Renal pelvis (tissue), 12 donors: ENCODE results near the gene POLE2. TPM values are rescaled to one million over a fixed set of nuclear protein-coding genes. Genes with fewer than 3 reads are reported as not detected.
"Not testable (repeated sequence)": the region's sequence is repeated elsewhere in the genome, so short reads cannot be mapped to it uniquely, and the experiment has no call there.

Experiments
- DNase-seq: peaks from one replicate; pipeline ENCODE4 v3.0.0-alpha.2; 2013
- long read RNA-seq, 16 experiments: transcript quantifications; one replicate each; lab custom pipeline, GENCODE V29; 2026
- polyA plus RNA-seq, 3 donors: library from polyadenylated mRNA; unstranded; fragments of 120-200 nt; gene quantifications; one replicate each; pipeline ENCODE4 v1.2.1, GENCODE V29; 2013; ENCODE audit not compliant: insufficient read length in 3 of 3

Gene POLE2, protein sequence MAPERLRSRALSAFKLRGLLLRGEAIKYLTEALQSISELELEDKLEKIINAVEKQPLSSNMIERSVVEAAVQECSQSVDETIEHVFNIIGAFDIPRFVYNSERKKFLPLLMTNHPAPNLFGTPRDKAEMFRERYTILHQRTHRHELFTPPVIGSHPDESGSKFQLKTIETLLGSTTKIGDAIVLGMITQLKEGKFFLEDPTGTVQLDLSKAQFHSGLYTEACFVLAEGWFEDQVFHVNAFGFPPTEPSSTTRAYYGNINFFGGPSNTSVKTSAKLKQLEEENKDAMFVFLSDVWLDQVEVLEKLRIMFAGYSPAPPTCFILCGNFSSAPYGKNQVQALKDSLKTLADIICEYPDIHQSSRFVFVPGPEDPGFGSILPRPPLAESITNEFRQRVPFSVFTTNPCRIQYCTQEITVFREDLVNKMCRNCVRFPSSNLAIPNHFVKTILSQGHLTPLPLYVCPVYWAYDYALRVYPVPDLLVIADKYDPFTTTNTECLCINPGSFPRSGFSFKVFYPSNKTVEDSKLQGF
- polyA plus RNA-seq: 10 to 100 TPM; 12.9 to 23.7 (median 23.4) TPM
- long read RNA-seq, donor 1, partial matches to known transcripts: 0 of 2 reads
- long read RNA-seq, donor 1, other reads (novel, unspliced or antisense): 0 of 2 reads
- long read RNA-seq, donor 2, partial matches to known transcripts: 0 of 4 reads
- long read RNA-seq, donor 2, other reads (novel, unspliced or antisense): 0 of 4 reads
- long read RNA-seq, donor 3: 0 reads
- long read RNA-seq, donor 4, partial matches to known transcripts: 0 of 2 reads
- long read RNA-seq, donor 4, other reads (novel, unspliced or antisense): 0 of 2 reads
- long read RNA-seq, donor 5: 0 reads
- long read RNA-seq, donor 6, partial matches to known transcripts: 0 of 1 reads
- long read RNA-seq, donor 6, other reads (novel, unspliced or antisense): 0 of 1 reads
- long read RNA-seq, donor 7, partial matches to known transcripts: 0 of 3 reads
- long read RNA-seq, donor 7, other reads (novel, unspliced or antisense): 0 of 3 reads
- long read RNA-seq, donor 8, partial matches to known transcripts: 0 of 1 reads
- long read RNA-seq, donor 8, other reads (novel, unspliced or antisense): 0 of 1 reads
- long read RNA-seq, donor 9, partial matches to known transcripts: 0 of 1 reads
- long read RNA-seq, donor 9, other reads (novel, unspliced or antisense): 0 of 1 reads
- long read RNA-seq, donor 10: 0 reads
- long read RNA-seq, donor 11: 0 reads
- long read RNA-seq, donor 12, partial matches to known transcripts: 0 of 1 reads
- long read RNA-seq, donor 12, other reads (novel, unspliced or antisense): 0 of 1 reads
- long read RNA-seq, donor 13: 0 reads
- long read RNA-seq, donor 14: 0 reads
- long read RNA-seq, donor 15: 0 reads
- long read RNA-seq, donor 16, partial matches to known transcripts: 98 of 189 reads
- long read RNA-seq, donor 16, other reads (novel, unspliced or antisense): 89 of 189 reads

DNA sequence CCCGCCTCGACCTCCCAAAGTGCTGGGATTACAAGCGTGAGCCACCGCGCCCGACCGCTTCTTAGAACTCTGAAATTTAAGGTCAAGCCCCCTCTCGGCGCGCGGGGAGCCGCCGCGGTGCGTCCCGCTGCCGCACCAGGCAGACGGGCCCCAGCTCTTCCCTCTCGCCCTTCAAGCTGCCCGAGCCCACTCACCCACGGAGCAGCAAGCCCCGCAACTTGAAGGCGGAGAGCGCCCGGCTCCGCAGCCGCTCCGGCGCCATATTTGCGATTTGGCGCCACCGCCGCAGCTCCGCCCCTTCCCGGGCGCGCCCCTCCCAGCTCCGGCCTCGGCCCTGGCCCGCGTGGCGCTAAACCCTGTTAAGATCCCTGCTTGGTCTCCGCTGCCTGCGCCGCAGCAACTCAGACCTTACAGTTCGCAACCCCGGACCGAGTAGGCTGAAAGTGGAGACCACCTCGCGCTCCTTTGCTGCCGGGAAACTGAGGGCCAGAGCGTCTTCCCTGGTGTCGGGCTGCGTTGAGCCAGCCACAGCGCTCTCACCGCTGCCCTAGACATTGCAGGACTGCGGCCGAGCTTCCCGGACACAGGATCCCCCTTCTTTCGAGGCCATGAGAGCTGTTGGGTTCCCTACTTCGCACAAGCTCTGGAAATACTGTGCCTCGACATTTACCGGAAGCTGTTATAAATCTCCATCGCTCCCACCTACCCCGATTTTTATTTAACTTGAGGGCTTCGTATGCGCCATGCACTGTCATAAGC lies at the start of gene POLE2:
Gene POLE2 (minus strand): TSS at position 273 of the 759 bp plus-strand sequence. CDS start 11 bp downstream, at position 262.
- DNase-seq: peak; percentile 79

DNA sequence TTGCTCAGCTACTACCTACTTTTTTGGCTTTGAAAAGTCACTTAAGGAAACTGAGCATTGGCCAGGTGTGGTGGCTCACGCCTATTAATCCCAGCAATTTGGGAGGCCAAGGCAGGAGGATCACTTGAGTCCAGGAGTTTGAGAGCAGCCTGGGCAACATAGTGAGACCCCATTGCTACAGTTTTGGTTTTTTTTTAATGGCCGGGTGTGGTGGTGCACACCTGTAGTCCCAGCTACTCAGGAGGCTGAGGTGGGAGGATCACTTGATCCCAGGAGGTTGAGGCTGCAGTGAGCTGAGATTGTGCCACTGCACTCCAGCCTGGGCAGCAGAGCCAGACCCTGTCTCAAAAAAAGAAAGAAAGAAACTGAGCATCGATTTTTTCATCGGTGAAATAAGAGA lies 47.7 kb upstream of the POLE2 start:
- not testable (repeated sequence) for DNase-seq

DNA sequence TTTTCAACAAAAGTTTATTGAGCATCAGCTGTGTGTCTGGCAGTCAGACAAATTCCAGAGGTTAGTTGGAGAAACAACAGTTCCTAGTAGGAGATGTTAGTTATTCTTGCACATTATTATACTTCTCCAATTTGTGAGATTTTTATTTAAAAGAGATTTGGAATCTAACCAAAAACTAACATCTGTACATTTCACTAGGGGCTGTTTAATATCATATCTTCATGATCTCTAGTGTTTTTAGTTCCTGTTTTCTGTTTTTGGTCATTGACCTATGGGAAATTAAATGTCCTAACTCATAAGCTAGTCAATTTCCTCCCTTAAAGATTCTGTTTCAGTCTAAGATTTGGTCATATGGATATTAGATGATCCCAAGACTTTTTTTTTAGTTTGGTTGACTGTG lies 45.8 kb upstream of the POLE2 start:
- no peak for DNase-seq

DNA sequence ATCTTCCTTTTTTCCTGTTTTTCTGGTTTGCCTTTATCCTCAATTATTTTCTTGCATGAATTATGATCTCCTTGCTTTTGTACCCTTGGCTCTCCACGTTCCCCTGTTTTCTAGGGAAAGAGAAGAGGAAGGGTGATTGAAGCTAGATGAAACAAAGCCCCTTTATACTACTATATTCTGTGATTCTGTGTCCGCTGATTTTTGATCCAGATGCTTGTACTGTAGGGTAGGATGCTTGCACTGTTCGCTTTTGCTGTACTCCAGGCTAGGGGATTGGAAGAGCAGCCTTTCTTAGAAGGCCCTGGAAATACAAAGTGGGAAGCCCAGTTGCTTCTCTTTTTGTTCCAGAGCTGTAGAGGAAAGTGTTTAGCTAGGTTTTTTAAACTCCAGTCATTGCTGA lies 44.9 kb upstream of the POLE2 start:
- DNase-seq: no peak

DNA sequence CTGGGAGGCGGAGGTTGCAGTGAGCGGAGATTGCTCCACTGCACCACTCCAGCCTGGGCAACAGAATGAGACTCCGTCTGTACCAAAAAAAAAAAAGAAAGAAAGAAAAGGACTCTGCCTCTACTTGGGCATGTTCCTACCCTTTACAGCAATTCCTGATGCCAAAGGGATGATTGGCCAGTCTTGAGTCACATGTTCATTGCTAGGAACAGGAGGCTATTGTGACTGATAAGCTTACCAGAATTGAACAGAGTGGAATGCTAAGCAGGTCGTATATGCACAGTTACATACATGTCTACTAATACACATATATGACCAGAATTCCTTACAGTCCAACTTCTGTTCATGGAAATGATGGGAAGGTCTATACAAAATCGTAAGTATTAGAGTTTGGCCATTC lies 39.2 kb upstream of the POLE2 start:
- no peak for DNase-seq

DNA sequence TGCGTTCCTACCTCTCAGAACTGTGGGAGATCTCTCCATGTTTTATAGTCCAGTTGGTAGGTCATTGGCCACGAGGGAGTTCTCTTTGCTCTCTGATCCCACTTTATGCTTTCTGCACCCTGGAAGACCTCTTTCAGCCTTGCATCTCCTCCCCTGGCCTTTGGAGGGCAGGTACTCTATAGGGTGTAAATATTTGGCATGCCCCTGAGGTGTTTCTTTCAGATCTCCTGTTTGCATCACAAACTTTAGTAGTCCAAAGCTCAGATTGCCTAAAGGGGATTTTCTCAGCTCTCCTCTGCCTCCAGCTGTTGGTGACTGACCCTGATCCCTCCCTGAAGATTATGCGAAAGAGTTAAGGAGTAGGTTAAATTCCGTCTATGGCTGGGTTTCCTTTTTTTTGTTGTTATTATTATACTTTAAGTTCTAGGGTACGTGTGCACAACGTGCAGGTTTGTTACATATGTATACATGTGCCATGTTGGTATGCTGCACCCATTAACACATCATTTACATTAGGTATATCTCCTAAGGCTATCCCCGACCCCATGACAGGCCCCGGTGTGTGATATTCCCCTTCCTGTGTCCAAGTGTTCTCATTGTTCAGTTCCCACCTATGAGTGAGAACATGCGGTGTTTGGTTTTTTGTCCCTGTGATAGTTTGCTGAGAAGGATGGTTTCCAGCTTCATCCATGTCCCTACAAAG lies 33.9 kb upstream of the POLE2 start:
- not testable (repeated sequence) for DNase-seq

DNA sequence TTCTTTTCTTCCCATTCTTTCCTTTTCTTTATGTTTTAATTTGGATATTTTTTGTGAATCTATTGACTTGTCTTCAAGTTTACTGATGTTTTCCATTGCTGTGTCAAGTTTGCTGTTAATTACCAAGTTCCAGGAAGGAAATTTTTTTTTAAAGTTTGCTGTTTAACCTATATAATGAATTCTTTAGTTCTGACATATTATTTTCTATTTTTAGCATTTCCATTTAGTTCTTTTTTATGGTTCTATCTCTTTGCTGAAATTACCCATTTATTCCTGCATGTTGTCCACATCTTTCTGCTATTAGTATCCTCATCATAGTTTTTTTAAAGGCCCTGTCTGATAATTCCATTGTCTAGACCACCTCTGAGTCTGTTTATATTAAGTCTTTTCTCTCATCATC lies 32.7 kb upstream of the POLE2 start:
- DNase-seq: no peak

DNA sequence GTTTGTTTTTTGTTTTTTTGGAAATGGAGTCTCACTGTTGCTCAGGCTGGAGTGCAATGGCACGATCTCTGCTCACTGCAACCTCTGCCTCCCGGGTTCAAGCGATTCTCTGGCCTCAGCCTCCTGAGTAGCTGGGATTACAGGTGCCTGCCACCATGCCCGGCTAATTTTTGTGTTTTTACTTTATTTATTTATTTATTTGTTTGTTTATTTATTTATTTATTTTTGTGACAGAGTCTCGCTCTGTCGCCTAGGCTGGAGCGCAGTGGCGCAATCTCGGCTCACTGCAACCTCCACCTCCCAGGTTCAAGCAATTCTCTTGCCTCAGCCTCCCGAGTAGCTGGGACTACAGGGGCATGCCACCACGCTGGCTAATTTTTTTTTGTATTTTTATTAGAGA lies 23.0 kb upstream of the POLE2 start:
- not testable (repeated sequence) for DNase-seq

DNA sequence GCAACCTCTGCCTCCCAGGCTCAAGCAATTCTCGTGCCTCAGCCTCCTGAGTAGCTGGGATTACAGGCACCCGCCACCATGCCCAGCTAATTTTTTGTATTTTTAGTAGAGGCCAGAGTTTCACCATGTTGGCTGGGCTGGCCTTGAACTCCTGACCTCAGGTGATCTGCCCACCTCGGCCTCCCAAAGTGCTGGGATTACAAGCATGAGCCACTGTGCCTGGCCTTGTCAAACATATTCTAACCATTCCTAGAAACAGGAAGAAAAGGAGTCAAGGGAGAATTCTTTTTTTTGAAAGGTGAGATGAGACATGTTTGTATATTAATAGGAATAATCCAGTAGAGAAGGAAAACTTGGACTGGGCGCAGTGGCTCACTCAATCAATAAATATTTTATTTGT lies 16.5 kb upstream of the POLE2 start:
- DNase-seq: not testable (repeated sequence)

DNA sequence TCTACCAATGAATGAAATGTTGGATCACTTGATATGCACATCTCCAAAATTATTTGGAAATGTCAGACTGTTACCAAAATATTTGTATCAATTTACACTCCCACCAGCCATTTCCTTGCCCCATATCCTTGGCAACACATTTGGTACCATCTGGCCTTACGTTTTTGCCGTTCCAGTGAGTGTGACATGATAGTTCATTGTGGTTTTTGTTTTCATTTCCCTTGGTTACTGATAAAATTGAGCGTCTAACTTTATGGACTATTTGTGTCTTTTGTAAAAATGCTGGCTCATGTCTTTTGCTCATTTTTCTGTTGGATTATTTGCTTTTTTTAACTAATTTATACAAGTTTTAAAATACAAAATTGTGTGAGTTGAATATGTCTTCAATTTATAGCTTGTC lies 16.0 kb upstream of the POLE2 start:
- no peak for DNase-seq

DNA sequence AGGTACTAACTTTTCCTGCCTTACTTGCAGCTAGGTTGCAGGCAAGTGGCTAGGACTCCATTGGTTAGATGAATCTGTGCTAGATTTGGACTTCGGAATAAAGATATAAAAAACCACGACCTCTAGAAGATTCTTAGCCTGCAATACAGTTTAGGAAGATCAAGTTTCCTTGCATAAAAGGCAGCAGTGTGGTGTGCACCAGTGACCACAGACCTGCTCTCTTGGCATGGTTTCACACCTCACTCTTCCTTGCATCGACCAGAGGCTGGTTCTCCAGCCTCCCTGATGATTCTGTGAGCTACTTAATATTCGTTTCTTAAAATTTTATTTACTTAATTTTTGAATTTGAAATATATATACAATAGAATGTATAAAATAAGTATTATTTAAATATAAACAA lies 14.7 kb upstream of the POLE2 start:
- no peak for DNase-seq

DNA sequence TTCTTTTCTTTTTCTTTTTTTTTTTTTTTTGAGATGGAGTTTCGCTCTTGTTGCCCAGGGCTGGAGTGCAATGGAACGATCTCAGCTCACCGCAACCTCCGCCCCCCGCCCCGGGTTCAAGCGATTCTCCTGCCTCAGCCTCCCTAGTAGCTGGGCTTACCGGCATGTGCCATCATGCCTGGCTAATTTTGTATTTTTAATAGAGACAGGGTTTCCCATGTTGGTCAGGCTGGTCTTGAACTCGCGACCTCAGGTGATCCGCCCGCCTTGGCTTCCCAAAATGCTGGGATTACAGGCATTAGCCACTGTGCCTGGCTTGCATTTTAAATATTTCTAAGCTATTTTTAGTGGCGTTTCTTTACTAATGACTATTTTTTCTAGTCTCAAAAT lies 5.7 kb upstream of the POLE2 start:
- not testable (repeated sequence) for DNase-seq

DNA sequence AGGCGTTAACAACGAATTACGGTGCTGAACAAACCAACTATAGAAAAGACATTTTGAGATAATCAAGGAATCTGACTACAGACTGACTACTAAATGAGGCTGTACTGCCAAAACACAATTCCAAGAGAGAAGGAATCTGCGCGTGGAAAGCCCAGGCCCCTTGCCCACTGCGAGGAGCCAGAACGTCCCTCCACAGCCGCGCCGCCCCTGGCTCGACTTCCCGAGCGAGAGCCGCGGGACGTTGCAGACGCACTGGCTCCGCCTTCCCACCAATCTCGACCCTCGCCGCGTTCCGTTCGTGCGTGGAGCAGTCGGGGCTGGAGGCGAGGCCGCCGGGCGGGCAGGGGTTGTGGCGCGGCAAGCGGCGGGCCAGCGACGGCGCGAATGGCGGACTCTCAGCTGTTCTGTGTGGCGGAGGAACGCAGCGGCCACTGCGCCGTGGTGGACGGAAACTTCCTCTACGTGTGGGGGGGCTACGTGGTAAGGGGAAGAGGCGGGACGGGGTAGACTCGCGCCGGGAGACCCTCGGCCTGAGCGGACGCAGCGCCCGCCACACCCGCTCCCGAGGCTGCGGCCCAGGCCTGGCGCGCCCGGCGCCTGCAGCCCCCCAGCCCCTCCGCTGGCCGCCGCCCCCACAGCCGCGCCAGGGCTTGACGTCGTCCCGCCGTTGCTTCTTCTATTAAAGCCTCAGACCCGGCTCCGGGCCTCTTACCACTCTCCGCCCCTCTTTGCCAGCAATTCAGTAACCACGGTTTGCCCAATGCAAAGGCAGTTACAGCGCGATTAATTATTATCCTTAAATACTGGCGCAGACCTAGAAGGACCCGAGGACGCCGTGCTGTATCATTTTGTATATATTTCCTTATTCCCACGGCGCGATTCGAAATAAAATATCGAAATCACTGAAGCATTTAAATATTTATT lies 5.1 kb upstream of the POLE2 start, which contains the start of gene KLHDC1:
Gene KLHDC1 (plus strand): TSS at position 310 of the 924 bp plus-strand sequence. CDS start 75 bp downstream, at position 385.
- DNase-seq: peak; percentile 79

DNA sequence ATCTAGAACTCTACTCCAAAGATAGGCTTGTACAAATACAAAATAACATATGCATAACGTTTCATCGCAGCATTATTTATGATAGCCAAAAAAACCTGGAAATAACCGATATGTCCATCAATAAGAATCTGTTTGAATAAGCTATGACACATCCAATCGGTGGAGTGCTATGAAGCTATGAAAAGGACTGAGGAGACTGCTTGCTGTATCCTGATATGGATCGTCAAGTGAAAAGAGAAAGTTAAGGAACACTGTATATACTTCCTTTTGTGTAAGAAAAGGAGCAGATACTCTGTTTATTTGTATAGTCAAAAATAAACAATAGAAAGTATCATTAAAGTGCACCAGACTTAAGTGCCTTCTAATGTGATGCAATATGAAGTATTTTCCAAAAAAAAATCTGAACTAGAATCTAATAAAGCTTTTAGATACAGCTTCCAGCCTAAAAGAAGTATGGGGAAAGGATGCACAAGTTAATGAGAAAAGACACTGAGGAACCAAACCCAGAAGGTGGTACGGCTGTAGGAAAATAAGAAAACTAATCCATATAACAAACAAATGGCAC lies 4.3 kb upstream of the POLE2 start:
- peak; percentile 3 for DNase-seq

DNA sequence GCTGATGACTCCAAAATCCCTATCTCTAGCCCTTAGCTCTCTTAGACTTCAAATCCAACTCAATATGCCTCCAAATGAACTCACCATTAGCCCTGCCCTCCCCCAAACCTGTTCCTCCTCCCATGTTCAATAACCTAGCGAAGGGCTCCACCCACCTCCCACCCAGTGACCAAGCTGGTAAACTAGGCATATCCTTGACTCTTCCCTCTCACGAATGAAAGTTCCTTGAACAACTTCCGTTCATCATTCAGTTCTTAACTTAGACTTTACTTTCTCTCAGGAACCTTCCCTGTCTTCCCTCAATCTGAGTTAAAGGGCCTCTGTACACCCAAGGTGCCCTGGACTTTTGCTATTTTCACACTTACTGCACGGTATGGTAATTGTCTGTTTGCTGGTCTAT lies 3.0 kb upstream of the POLE2 start:
- DNase-seq: no peak

DNA sequence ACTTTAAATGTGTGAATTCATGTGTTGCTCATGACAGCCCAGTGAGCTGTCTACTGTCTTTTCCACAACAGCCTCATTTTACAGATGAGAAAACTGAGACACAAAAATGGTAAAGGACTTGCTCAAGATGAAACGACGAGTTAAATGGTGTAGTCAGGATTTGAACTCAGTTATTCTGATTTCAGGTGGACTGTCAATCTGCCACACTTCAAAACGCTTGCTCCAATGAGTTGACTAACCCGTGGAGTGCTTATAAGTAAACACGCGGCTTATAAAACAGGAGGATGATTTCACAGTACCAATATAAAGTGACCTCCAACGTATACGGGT lies 652 bp upstream of the POLE2 start:
- DNase-seq: no peak

DNA sequence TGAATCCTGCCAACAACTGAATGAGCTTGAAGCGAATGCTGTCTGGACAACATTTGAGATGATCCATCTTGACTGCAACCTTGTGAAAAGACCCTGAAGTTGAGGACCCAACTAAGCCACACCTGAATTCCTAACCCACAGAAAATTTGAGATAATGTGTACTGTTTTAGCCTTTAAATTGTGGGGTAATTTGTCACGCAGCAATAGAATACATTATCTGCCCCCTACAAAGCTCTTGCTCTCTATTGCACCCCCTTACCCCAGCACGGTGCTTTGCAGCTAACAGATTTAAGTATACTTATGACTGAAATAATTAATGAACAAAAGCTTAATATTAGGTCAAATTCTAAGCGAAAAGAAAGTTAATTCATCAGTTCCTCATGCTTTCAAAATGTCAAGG lies 1.6 kb downstream of the POLE2 start:
- no peak for DNase-seq

DNA sequence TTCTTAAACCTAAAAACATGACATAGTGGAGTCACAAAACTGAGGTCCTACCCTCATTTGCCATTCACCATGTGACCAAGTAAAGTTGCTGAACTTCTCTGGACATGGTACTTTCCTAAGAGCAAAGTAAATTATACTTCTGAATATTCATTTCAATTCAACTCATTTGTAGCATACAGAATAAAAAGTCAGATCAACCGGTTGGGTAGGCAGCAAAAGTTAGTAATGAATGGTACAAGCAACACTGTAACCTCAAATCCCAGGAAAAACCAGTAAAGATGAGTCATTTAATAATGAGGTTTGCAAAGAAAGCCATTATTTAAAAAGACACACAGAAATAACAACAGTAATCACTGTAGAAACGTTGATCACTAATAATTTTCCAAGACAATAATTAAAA lies 8.7 kb downstream of the POLE2 start:
- DNase-seq: no peak

DNA sequence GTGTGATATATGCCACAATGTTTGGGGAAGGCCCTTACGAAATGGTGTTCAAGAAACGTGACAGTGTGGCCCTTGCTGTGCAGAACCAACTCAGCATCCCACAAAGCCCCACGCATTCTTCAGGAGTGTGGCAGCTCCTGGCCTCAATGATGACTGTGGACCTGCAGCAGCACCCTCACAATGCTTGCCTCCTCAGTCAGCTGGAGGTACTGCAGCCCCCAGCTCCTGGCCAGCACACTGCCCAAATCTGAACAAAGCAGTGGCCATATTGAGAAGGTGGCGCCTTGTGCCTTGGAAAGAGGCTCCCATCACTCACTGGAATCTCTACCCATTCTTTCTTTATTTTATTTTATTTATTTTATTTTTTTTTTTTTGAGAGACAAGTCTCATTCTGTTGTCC lies 10.4 kb downstream of the POLE2 start:
- DNase-seq: no peak
